Gastroesophageal sphincter (tissue), 4 donors: Measurements from ENCODE around the gene SLC35F4. TPM values are rescaled to one million over a fixed set of nuclear protein-coding genes. Genes with fewer than 3 reads are reported as not detected.

ENCODE experiments used
- ATAC-seq: fragments of 150-250 bp; one replicate; pipeline ENCODE4 v1.9.1; 2016; ENCODE audit warnings: mild to moderate bottlenecking, moderate library complexity
- H3K27ac ChIP-seq, 4 donors: fragments of 200-600 bp; sonication (generic) in 3 of 4; 1 replicate in 3 of 4; 2 replicates in 1 of 4; pipeline ENCODE4 v1.5.1; 2016 to 2019
- H3K27me3 ChIP-seq: fragments of 200-600 bp; sonication (generic); one replicate; pipeline ENCODE4 v1.5.1; 2019
- H3K36me3 ChIP-seq, 2 donors: fragments of 200-600 bp; sonication (generic); one replicate each; pipeline ENCODE4 v1.5.1; 2019; ENCODE audit warnings: control low read depth in 1 of 2
- H3K4me1 ChIP-seq, 3 donors: fragments of 200-600 bp; sonication (generic); 1 replicate in 2 of 3; 2 replicates in 1 of 3; pipeline ENCODE4 v1.5.1; 2016 to 2019; ENCODE audit warnings: control low read depth in 2 of 3
- H3K4me3 ChIP-seq, 2 donors: fragments of 200-600 bp; sonication (generic); one replicate each; pipeline ENCODE4 v1.5.1; 2019; ENCODE audit warnings: mild to moderate bottlenecking in 1 of 2, moderate library complexity in 1 of 2
- H3K9me3 ChIP-seq, 3 donors: fragments of 200-600 bp; sonication (generic); one replicate each; pipeline ENCODE4 v1.5.1; 2017 to 2019; ENCODE audit warnings: control low read depth in 2 of 3
- EP300 ChIP-seq: sonication (generic); formaldehyde crosslinking; IDR thresholded peaks from one replicate; pipeline ENCODE4 v1.6.1; 2017; ENCODE audit warnings: antibody characterized with exemption, mild to moderate bottlenecking
- POLR2A ChIP-seq, 2 donors: fragments of 450-650 bp; IDR thresholded peaks; one replicate each; pipeline ENCODE4 v1.6.1; 2017; ENCODE audit warnings: antibody characterized with exemption in 2 of 2, mild to moderate bottlenecking in 2 of 2, moderate library complexity in 1 of 2
- POLR2AphosphoS5 ChIP-seq: sonication (generic); formaldehyde crosslinking; IDR thresholded peaks from one replicate; pipeline ENCODE4 v1.6.1; 2017; ENCODE audit warnings: antibody characterized with exemption
- WGBS, 2 donors: methylation state at CpG; one replicate each; pipeline ENCODE4 v1.1.5; 2018; ENCODE audit warnings: low coverage in 1 of 2; 5-methylcytosine and 5-hydroxymethylcytosine counted together
- total RNA-seq, 4 donors: library from RNA; depleted of rRNA; stranded (reverse); fragments of >200 nt; gene quantifications; one replicate each; pipeline ENCODE4 v1.1.0, GENCODE V29; 2016
- TF ChIP-seq, protein P1 (sequence below), 4 experiments: fragments of 200-600 bp in 2 of 4; fragments of 450-650 bp in 2 of 4; sonication (generic) in 1 of 4; IDR thresholded peaks; one replicate each; pipeline ENCODE4 v1.5.1; 2017 to 2019; ENCODE audit warnings: antibody characterized with exemption in 4 of 4, mild to moderate bottlenecking in 2 of 4, moderate library complexity in 2 of 4

The SLC35F4 gene
- total RNA-seq, 4 donors from 2014 or later = not detected

DNA sequence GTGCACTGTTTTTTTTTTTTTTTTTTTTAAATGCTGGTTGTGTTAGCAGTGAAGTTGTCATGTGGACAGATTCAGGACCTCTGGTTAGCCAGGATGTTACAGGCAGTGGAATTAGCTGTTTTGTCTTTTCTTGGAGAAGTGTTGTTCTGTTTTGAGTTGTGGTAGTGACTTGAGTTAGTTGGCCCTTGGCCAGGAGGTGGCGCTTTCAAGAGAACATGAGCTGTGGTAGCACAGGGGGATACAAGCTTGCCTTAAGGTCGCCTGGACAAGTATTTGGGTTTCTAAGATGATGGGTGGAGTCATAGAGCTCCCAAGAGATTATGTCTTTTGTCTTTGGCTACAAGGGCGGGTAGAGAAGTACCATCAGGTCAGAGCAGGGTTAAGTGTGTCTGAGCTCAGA, 338.9 kb downstream of the SLC35F4 start:
- 33 to 51% methylated on average over 1 to 3 of the region's 3 CpGs for WGBS, 2 donors
- Histone ChIP-seq H3K27me3 (no peaks in the 10 kb centered on the region), H3K36me3 (no peaks in the 10 kb centered on the region), H3K27ac (no peak overlapping the region), H3K4me3 (no peak overlapping the region), H3K4me1 (no peaks in the 10 kb centered on the region), H3K9me3 (peaks cover 0 to 37% (median 0%) of the 10 kb centered on the region in 3 donors)
- no peak for TF ChIP-seq EP300
- no peak for TF ChIP-seq POLR2AphosphoS5
- no peak for ATAC-seq

DNA sequence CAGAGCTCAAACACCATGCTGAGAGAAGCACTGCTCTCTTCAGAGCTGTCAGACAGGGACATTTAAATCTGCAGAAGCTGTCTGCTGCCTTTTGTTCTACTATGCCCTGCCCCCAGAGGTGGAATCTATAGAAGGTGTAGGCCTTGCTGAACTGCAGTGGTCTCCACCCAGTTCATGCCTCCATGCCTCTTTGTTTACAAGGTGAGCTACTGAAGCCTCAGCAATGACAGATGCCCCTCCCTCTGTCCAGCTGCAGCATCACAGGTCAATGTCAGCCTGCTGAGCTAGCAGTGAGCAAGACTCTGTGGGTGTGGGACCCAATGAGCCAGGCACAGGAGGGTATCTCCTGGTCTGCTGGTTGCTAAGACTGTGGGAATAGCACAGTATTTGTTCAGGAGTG, 346.8 kb downstream of the SLC35F4 start:
- Histone ChIP-seq H3K4me1 (no peaks in the 10 kb centered on the region), H3K36me3 (no peaks in the 10 kb centered on the region), H3K4me3 (no peak overlapping the region), H3K27ac (no peak overlapping the region), H3K9me3 (peaks cover 0 to 49% (median 0%) of the 10 kb centered on the region in 3 donors), H3K27me3 (no peaks in the 10 kb centered on the region)
- TF ChIP-seq, protein P1, sequence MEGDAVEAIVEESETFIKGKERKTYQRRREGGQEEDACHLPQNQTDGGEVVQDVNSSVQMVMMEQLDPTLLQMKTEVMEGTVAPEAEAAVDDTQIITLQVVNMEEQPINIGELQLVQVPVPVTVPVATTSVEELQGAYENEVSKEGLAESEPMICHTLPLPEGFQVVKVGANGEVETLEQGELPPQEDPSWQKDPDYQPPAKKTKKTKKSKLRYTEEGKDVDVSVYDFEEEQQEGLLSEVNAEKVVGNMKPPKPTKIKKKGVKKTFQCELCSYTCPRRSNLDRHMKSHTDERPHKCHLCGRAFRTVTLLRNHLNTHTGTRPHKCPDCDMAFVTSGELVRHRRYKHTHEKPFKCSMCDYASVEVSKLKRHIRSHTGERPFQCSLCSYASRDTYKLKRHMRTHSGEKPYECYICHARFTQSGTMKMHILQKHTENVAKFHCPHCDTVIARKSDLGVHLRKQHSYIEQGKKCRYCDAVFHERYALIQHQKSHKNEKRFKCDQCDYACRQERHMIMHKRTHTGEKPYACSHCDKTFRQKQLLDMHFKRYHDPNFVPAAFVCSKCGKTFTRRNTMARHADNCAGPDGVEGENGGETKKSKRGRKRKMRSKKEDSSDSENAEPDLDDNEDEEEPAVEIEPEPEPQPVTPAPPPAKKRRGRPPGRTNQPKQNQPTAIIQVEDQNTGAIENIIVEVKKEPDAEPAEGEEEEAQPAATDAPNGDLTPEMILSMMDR (IDR thresholded peaks at IDR 0.05) = no peak
- no peak for TF ChIP-seq EP300
- TF ChIP-seq POLR2A (IDR thresholded peaks at IDR 0.05) = no peak
- TF ChIP-seq POLR2AphosphoS5 = no peak
- no peak for ATAC-seq
